BE2C (cell line): ENCODE data around the gene ETS1.

Experiments
- DNase-seq: peaks from one replicate; pipeline ENCODE4 v3.0.0-alpha.2; 2020
- H3K27me3 ChIP-seq: fragments of 250-450 bp; sonication (Bioruptor Pico); 2 replicates; pipeline ENCODE4 v1.5.1; 2020; ENCODE audit warnings: mild to moderate bottlenecking
- H3K36me3 ChIP-seq: fragments of 250-450 bp; sonication (Bioruptor Pico); 2 replicates; pipeline ENCODE4 v1.5.1; 2020; ENCODE audit warnings: mild to moderate bottlenecking
- H3K4me1 ChIP-seq: fragments of 250-450 bp; sonication (Bioruptor Pico); 2 replicates; pipeline ENCODE4 v1.5.1; 2020
- H3K4me3 ChIP-seq: 2 replicates; pipeline ENCODE4 v1.5.1; 2011; ENCODE audit warnings: low read depth, low read length
- H3K9me3 ChIP-seq: fragments of 250-450 bp; sonication (Bioruptor Pico); 2 replicates; pipeline ENCODE4 v1.5.1; 2020
- CTCF ChIP-seq: IDR thresholded peaks from 2 replicates; pipeline ENCODE4 v1.5.1; 2012; ENCODE audit warnings: mild to moderate bottlenecking, low read depth, low read length

Gene ETS1

GRCh38 chr11:128419012-128419767 is 168.2 kb downstream of the ETS1 start:
- no peak for DNase-seq
- Histone ChIP-seq H3K27me3 (no peaks in the 10 kb centered on the region), H3K4me3 (no peak overlapping the region), H3K36me3 (no peaks in the 10 kb centered on the region), H3K4me1 (peaks cover 28% of the 10 kb centered on the region), H3K9me3 (no peaks in the 10 kb centered on the region)
- TF ChIP-seq CTCF: no peak

GRCh38 chr11:128417607-128418324 is 169.6 kb downstream of the ETS1 start:
- Histone ChIP-seq H3K27me3 (no peaks in the 10 kb centered on the region), H3K4me3 (no peak overlapping the region), H3K36me3 (no peaks in the 10 kb centered on the region), H3K4me1 (peaks cover 28% of the 10 kb centered on the region), H3K9me3 (no peaks in the 10 kb centered on the region)
- no peak for TF ChIP-seq CTCF
- no peak for DNase-seq

GRCh38 chr11:128416976-128417375 is 170.4 kb downstream of the ETS1 start:
- peaks cover 23% of the 10 kb centered on the region for H3K4me1 ChIP-seq
- no peaks in the 10 kb centered on the region for H3K27me3 ChIP-seq
- no peaks in the 10 kb centered on the region for H3K9me3 ChIP-seq
- no peak for TF ChIP-seq CTCF
- no peak for DNase-seq
- H3K4me3 ChIP-seq: no peak overlapping the region
- no peaks in the 10 kb centered on the region for H3K36me3 ChIP-seq

- no peak for DNase-seq
- Histone ChIP-seq H3K9me3 (no peaks in the 10 kb centered on the region), H3K27me3 (no peaks in the 10 kb centered on the region), H3K36me3 (no peaks in the 10 kb centered on the region), H3K4me3 (no peak overlapping the region), H3K4me1 (peaks cover 11% of the 10 kb centered on the region)
- no peak for TF ChIP-seq CTCF
Measured at GRCh38 chr11:128415539-128415938, 171.8 kb downstream of the ETS1 start.

- H3K36me3 ChIP-seq: no peaks in the 10 kb centered on the region
- H3K9me3 ChIP-seq: no peaks in the 10 kb centered on the region
- TF ChIP-seq CTCF: no peak
- no peak for DNase-seq
- no peaks in the 10 kb centered on the region for H3K27me3 ChIP-seq
- no peaks in the 10 kb centered on the region for H3K4me1 ChIP-seq
- no peak overlapping the region for H3K4me3 ChIP-seq
Measured at GRCh38 chr11:128412847-128413791, 174.2 kb downstream of the ETS1 start.
